GM12878 (cell line): Measurements from ENCODE around the gene HSPA1B. TPM values are rescaled to one million over a fixed set of nuclear protein-coding genes. Genes with fewer than 3 reads are reported as not detected.

Source experiments
- ATAC-seq: fragments of 200-7000 bp; cut with Tn5 transposase; 3 replicates; pipeline ENCODE4 v1.9.1; 2020; ENCODE audit warnings: mild to moderate bottlenecking, moderate library complexity
- BruUV-seq: library from RNA; stranded (reverse); fragments of 400-500 nt; replicated peaks from 2 replicates; lab custom pipeline; 2021; lab: Mats Ljungman, UMichigan
- CTCF ChIA-PET: fragments of 300-600 bp; sonication (Branson Sonifier 250); formaldehyde crosslinking; extraction: SDS; loops from one replicate; lab custom pipeline; 2021; ENCODE audit warnings: inconsistent platforms; lab: Yijun Ruan, JAX
- POLR2A ChIA-PET: fragments of 350-600 bp; formaldehyde crosslinking; extraction: SDS; loops from one replicate; lab custom pipeline; 2021; ENCODE audit warnings: inconsistent platforms; lab: Charles Lee
- RAD21 ChIA-PET: fragments of 300-600 bp; sonication (Branson Sonifier 250); formaldehyde crosslinking; loops from one replicate; lab custom pipeline; 2023; ENCODE audit warnings: antibody characterized with exemption; ENCODE audit not compliant: unreplicated experiment; lab: Charles Lee
- SMC1A ChIA-PET: fragments of 300-600 bp; sonication (Branson Sonifier 250); formaldehyde crosslinking; loops from one replicate; lab custom pipeline; 2023; ENCODE audit not compliant: unreplicated experiment, uncharacterized antibody; lab: Charles Lee
- DNase-seq: peaks from one replicate; pipeline ENCODE4 v3.0.0-alpha.2; 2011; ENCODE audit warnings: low read depth, low spot score
- FAIRE-seq: peaks from 3 replicates; lab custom pipeline; 2011; peaks lifted over from hg19 to GRCh38; lab: Jason Lieb, UNC
- H2AFZ ChIP-seq: 2 replicates; pipeline ENCODE4 v1.6.0; 2011; ENCODE audit warnings: low read depth, low read length, control low read depth; ENCODE audit not compliant: control insufficient read depth
- H3K27ac ChIP-seq: 2 replicates; pipeline ENCODE4 v1.5.1; 2011; ENCODE audit warnings: control low read depth; ENCODE audit not compliant: control insufficient read depth, insufficient read depth
- H3K27me3 ChIP-seq, 2 experiments: replicated peaks in 1 of 2; 2 replicates each; pipeline versions ENCODE4 v1.6.0 to v1.6.1; 2011; ENCODE audit warnings: low read length in 1 of 2; ENCODE audit not compliant: control insufficient read depth in 2 of 2, insufficient read depth in 2 of 2
- H3K36me3 ChIP-seq, 2 experiments: 2 replicates each; pipeline ENCODE4 v1.5.1; 2011; ENCODE audit warnings: low read length in 1 of 2; ENCODE audit not compliant: control insufficient read depth in 2 of 2, insufficient read depth in 2 of 2
- H3K4me1 ChIP-seq: 2 replicates; pipeline ENCODE4 v1.6.1; 2011; ENCODE audit warnings: mild to moderate bottlenecking, low read length, moderate library complexity, mixed read lengths; ENCODE audit not compliant: control insufficient read depth, insufficient read depth
- H3K4me2 ChIP-seq: 2 replicates; pipeline ENCODE4 v1.6.0; 2011; ENCODE audit warnings: control low read depth; ENCODE audit not compliant: control insufficient read depth, insufficient read depth
- H3K4me3 ChIP-seq: fragments of 200-600 bp; sonication (generic); 2 replicates; pipeline ENCODE4 v1.5.1; 2016
- H3K79me2 ChIP-seq: 2 replicates; pipeline ENCODE4 v1.6.0; 2011; ENCODE audit warnings: low read length; ENCODE audit not compliant: control insufficient read depth, insufficient read depth
- H3K9ac ChIP-seq: 2 replicates; pipeline ENCODE4 v1.8.0; 2011; ENCODE audit warnings: low read length, control low read depth, mixed read lengths; ENCODE audit not compliant: control insufficient read depth, insufficient read depth
- H3K9me3 ChIP-seq: replicated peaks from 3 replicates; pipeline ENCODE4 v1.5.1; 2011; ENCODE audit warnings: mild to moderate bottlenecking, low read length; ENCODE audit not compliant: control insufficient read depth, insufficient read depth
- H4K20me1 ChIP-seq: 2 replicates; pipeline ENCODE4 v1.6.0; 2011; ENCODE audit not compliant: control insufficient read depth, insufficient read depth
- EGR1 ChIP-seq, 2 experiments: IDR thresholded peaks; 1 replicate in 1 of 2; 2 replicates in 1 of 2; pipeline ENCODE4 v1.6.1; 2011 to 2012; ENCODE audit warnings: low read depth in 2 of 2, low read length in 2 of 2, borderline replicate concordance in 1 of 2, mild to moderate bottlenecking in 1 of 2, moderate library complexity in 1 of 2
- HDGF ChIP-seq: fragments of 450-650 bp; IDR thresholded peaks from 2 replicates; pipeline ENCODE4 v1.6.1; 2016; ENCODE audit warnings: antibody characterized with exemption
- IKZF2 ChIP-seq, 2 experiments: fragments of 450-650 bp; IDR thresholded peaks; 2 replicates each; pipeline ENCODE4 v1.6.1; 2017; ENCODE audit warnings: mild to moderate bottlenecking in 2 of 2, moderate library complexity in 2 of 2
- SIN3A ChIP-seq: IDR thresholded peaks from 2 replicates; pipeline ENCODE4 v1.6.1; 2012; ENCODE audit warnings: low read depth, low read length, improper control_type of control experiment
- SMAD5 ChIP-seq: IDR thresholded peaks from 2 replicates; pipeline ENCODE4 v1.6.1; 2016; ENCODE audit warnings: antibody characterized with exemption, low read depth
- WGBS: methylation state at CpG from one replicate; pipeline ENCODE4 v1.1.6; 2016; ENCODE audit warnings: low lambda C conversion rate; ENCODE audit not compliant: insufficient replicate concordance, insufficient coverage; ENCODE audit errors: missing lambda C conversion rate; 5-methylcytosine and 5-hydroxymethylcytosine counted together
- in situ Hi-C: fragments of 300-500 bp; cut with MboI; formaldehyde crosslinking; loops from 9 replicates; pipeline ENCODE4 v1.14.3; 2018; ENCODE audit warnings: mixed read lengths
- intact Hi-C: fragments of 100-400 bp; cut with micrococcal nuclease; formaldehyde crosslinking; loops from one replicate; pipeline ENCODE4 v1.14.2; 2022; ENCODE audit not compliant: unreplicated experiment
- polyA plus RNA-seq, 11 experiments: library from polyadenylated mRNA; depleted of rRNA in 4 of 11; unstranded in 6 of 11; stranded (reverse) in 5 of 11; fragments of >200 nt; fragmentation: Nextera tagmentation in 4 of 11; fragmentation: Illumina TruSeq in 1 of 11; extraction: Ambion mirVana in 4 of 11; extraction: Trizol in 1 of 11; gene quantifications; 1 replicate in 1 of 11; 2 replicates in 10 of 11; pipeline versions ENCODE4 v1.2.1 to v1.2.3, GENCODE V29; 2011 to 2016; ENCODE audit warnings: inconsistent platforms in 2 of 11, missing spikeins in 2 of 11, low read depth in 1 of 11
- total RNA-seq, 4 experiments: library from RNA; depleted of rRNA in 3 of 4; stranded (reverse); fragments of >200 nt in 3 of 4; fragmentation: Illumina TruSeq in 1 of 4; extraction: Trizol in 1 of 4; gene quantifications; 2 replicates each; pipeline versions ENCODE4 v1.2.1 to v1.2.3, GENCODE V29; 2013 to 2021
- TF ChIP-seq, protein P1 (sequence below): fragments of 450-650 bp; IDR thresholded peaks from 2 replicates; pipeline ENCODE4 v1.6.1; 2016; ENCODE audit warnings: mild to moderate bottlenecking

HSPA1B gene
- total and polyA plus RNA-seq, 10 of the 15 experiments (the other 5 are each of a cell fraction or from before 2014, with no cell fraction given), result 0.11 to 40.5 (median 12.8) TPM

DNA sequence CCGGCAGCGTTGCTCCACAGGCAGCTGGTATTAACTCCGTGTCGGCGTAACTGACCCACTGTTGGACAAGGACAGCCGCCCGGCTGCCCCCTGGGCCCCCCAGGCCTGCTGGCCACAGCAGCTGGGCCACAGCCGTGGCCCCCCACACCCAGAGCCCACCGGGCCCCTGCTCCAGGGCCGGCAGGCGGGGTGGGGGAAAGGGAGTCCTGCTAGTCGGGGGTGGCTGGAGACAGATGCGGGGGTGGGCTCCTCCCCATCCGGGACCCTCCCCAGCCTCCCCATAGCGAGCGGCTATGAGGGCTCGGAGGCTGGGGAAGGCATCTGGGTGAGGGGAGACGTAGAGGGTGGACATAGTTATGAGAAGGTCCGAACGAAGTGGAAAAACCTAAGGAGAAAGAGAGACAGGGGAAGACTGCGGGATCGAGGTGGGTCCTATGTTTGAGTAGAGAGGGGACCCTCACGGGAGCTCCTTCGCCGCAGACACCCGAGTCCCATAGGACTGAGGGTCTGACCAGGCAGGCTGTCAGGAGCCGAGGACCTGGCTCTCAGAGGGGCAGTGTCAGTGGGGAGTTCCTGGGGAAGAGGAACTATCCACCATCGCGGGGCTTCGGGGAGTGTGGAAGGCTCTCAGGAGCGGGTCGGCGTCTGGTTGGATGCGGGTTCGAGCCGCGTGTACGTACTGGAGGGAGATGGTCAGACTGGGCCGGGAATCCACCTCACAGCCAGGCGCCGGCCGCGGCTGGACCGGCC is 32.5 kb upstream of the HSPA1B start:
- TF ChIP-seq, protein P1, sequence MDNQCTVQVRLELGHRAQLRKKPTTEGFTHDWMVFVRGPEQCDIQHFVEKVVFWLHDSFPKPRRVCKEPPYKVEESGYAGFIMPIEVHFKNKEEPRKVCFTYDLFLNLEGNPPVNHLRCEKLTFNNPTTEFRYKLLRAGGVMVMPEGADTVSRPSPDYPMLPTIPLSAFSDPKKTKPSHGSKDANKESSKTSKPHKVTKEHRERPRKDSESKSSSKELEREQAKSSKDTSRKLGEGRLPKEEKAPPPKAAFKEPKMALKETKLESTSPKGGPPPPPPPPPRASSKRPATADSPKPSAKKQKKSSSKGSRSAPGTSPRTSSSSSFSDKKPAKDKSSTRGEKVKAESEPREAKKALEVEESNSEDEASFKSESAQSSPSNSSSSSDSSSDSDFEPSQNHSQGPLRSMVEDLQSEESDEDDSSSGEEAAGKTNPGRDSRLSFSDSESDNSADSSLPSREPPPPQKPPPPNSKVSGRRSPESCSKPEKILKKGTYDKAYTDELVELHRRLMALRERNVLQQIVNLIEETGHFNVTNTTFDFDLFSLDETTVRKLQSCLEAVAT, result peak; percentile 12; the same call in 1 of the 2 replicates
- TF ChIP-seq IKZF2 (IDR thresholded peaks at IDR 0.05) (0 out of 4 replicates have a peak, but pooled peaks of 1 of the 2 experiments have one; percentile 20), EGR1 (IDR thresholded peaks at IDR 0.05; ENCODE audit: borderline replicate concordance in 1 of 2, low read depth in 2 of 2, low read length in 2 of 2) (peak in 1 of 2 experiments; percentile 50; a peak in 1 of 3 replicates), SIN3A (0 out of 2 replicates have a peak, but pooled peaks have one; percentile 4), HDGF (0 out of 2 replicates have a peak, but pooled peaks have one; percentile 36), SMAD5 (no peak)
- H3K79me2 ChIP-seq, result peaks cover 21% of the 10 kb centered on the region
- RAD21 ChIA-PET, result interaction anchor here (1.0 to 2.6 kb wide), 11 partner anchors 11 to 68 kb away, joined by 3 to 19 read pairs (median 4); partner anchors contain the start of genes HSPA1A, HSPA1B, HSPA1L and LSM2
- peak overlapping the region; percentile 81 for H3K9ac ChIP-seq
- peak overlapping the region; percentile 95 for H3K27ac ChIP-seq
- CTCF ChIA-PET, result interaction anchor here (0.6 to 3.7 kb wide), 7 partner anchors 10 to 65 kb away, joined by 3 to 26 read pairs (median 5); partner anchors contain the start of genes LSM2 and VWA7
- peak overlapping the region; percentile 47 for H3K4me2 ChIP-seq
- no peaks in the 10 kb centered on the region for H3K27me3 ChIP-seq
- no peak for DNase-seq
- WGBS, result under 1% methylated on average over 43 of the region's 44 CpGs
- POLR2A ChIA-PET, result interaction anchor here (0.9 to 3.5 kb wide), 10 partner anchors 11 to 67 kb away, joined by 3 to 32 read pairs (median 7); partner anchors contain the start of genes HSPA1A, HSPA1B, HSPA1L and LSM2
- H4K20me1 ChIP-seq, result no peaks in the 10 kb centered on the region
- peak; percentile 27 for ATAC-seq
- BruUV-seq, result no TSS peak
- in situ Hi-C loops (no loop called here), intact Hi-C loops (loop anchor here (5.0 kb wide), 1 partner anchor 37 kb away; no protein-coding TSS in a partner anchor)
- FAIRE-seq, result no peak
- peak overlapping the region; percentile 81 for H3K4me3 ChIP-seq
- H3K9me3 ChIP-seq, result no peaks in the 10 kb centered on the region
- peak overlapping the region; percentile 94 for H2AFZ ChIP-seq
- peaks cover 6% of the 10 kb centered on the region for H3K4me1 ChIP-seq
- SMC1A ChIA-PET, result interaction anchor here (0.6 to 2.2 kb wide), 9 partner anchors 12 to 69 kb away, joined by 3 to 10 read pairs (median 4); partner anchors contain the start of genes LSM2 and NEU1
- H3K36me3 ChIP-seq, result peaks cover 7 to 11% of the 10 kb centered on the region in 2 experiments; a peak in 3 of 4 replicates
